D721Med (cell line): ENCODE measurements around the gene PARP6.
"Not testable (repeated sequence)": the region's sequence is repeated elsewhere in the genome, so short reads cannot be mapped to it uniquely, and the experiment has no call there.

Experiments used
- DNase-seq: peaks from one replicate; pipeline ENCODE4 v3.0.0; 2011; ENCODE audit warnings: low spot score; ENCODE audit not compliant: insufficient read length
- FAIRE-seq: peaks from 2 replicates; lab custom pipeline; 2011; peaks lifted over from hg19 to GRCh38; lab: Jason Lieb, UNC
- TF ChIP-seq, protein P1 (sequence below): IDR thresholded peaks from 2 replicates; pipeline ENCODE4 v1.5.1; 2012; ENCODE audit warnings: mild to moderate bottlenecking, control low read depth; ENCODE audit not compliant: insufficient read depth; ENCODE audit errors: missing control alignments

PARP6 gene

GRCh38 chr15:72276326-72276700 is 4.0 kb upstream of the PARP6 start:
- no peak for FAIRE-seq
- TF ChIP-seq, protein P1, sequence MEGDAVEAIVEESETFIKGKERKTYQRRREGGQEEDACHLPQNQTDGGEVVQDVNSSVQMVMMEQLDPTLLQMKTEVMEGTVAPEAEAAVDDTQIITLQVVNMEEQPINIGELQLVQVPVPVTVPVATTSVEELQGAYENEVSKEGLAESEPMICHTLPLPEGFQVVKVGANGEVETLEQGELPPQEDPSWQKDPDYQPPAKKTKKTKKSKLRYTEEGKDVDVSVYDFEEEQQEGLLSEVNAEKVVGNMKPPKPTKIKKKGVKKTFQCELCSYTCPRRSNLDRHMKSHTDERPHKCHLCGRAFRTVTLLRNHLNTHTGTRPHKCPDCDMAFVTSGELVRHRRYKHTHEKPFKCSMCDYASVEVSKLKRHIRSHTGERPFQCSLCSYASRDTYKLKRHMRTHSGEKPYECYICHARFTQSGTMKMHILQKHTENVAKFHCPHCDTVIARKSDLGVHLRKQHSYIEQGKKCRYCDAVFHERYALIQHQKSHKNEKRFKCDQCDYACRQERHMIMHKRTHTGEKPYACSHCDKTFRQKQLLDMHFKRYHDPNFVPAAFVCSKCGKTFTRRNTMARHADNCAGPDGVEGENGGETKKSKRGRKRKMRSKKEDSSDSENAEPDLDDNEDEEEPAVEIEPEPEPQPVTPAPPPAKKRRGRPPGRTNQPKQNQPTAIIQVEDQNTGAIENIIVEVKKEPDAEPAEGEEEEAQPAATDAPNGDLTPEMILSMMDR, result no peak
- no peak for DNase-seq

DNA sequence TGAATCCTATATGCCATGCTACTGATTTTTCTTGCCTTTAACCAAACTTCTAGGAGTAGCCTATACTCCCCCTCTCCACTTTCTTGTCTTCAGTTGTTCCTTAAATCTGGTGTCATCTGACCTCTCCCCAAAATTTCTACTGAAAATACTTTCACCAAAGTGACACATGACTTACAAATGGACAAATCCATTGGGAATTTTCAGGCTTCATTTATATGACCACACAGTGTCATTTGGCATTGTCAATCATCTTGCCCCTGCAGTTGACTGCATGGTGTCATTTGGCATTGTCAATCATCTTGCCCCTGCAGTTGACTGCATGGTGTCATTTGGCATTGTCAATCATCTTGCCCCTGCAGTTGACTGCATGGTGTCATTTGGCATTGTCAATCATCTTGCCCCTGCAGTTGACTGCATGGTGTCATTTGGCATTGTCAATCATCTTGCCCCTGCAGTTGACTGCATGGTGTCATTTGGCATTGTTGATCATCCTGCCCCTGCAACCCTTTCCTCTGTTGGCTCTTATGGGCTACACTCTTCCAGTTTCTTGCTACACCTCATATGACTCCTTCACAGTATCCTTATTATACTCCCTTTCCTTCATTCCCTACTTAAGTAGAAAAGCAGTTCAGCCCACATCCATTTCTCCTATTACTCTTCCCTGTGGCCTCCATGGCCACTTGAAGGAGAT is 3.4 kb upstream of the PARP6 start:
- not testable (repeated sequence) for DNase-seq, FAIRE-seq

DNA sequence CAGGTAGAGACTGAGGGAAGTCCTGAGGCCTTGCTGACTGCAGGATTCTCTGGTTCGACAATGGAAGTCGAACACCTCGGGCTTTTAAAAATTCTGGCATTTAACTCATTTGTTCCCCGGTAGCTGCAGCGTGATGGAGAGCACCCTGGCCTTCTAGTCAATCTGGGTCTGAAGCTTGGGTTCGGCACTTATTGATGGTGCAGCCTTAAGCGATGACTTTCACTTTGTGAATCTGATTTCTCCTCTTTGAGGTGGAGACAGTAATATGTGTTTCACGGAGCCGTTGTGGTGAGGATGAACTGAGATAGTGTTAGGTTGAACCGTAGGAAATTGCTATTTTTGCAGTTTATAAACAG is 621 bp upstream of the PARP6 start:
- DNase-seq, result no peak
- TF ChIP-seq, protein P1, result no peak
- FAIRE-seq, result no peak

- TF ChIP-seq, protein P1, result no peak
- DNase-seq, result no peak
Measured at GRCh38 chr15:72271895-72272212, 500 bp downstream of the PARP6 start.

GRCh38 chr15:72271221-72271620 is 1.1 kb downstream of the PARP6 start:
- TF ChIP-seq, protein P1, result no peak
- no peak for DNase-seq
- no peak for FAIRE-seq

More at GRCh38 chr15:72271895-72272212, 500 bp downstream of the PARP6 start:
- FAIRE-seq, result no peak

DNA sequence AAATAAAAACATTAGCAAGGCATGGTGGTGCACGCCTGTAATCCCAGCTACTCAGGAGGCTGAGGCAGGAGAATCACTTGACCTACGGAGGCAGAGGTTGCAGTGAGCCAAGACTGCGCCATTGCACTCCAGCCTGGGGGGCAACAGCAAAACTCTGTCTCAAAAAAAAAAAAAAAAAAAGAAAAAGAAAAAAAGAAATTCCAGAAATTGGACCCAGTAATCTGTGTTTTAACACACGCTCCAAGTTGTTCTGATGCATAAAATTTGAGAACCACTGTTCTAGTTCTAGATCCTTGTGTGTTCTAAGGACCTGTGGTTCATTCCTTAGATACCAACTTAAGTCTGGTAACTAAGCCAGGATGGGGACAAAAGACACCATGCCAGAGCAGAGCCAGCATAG is 2.6 kb downstream of the PARP6 start:
- TF ChIP-seq, protein P1, result no peak
- DNase-seq (no peak), FAIRE-seq (no peak)

DNA sequence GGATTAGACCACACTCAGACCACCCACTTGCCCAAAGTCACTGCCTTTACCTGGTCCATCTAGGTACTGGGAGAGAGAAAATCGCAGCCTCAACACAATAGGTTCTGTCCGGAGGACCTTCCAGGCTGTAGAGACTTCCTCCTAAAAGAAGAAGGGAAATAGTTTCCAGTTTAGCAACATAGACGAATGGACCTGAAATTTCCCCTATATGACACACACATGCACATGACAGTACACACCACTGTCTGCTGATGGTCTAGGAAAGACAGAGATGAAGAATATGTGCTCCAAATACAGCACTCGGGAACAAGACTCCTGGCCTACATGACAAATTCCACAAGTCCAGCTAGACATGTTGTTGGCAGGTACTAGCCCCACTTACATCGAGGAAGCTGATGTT is 7.3 kb downstream of the PARP6 start:
- TF ChIP-seq, protein P1, result no peak
- DNase-seq (no peak), FAIRE-seq (no peak)
